ENCODE results near the gene ZXDA.
A peak's percentile ranks its signal among the peaks of the same experiment; 100 is the strongest.
"Not testable (repeated sequence)": the region's sequence is repeated elsewhere in the genome, so short reads cannot be mapped to it uniquely, and the experiment has no call there.

ZXDA gene, protein sequence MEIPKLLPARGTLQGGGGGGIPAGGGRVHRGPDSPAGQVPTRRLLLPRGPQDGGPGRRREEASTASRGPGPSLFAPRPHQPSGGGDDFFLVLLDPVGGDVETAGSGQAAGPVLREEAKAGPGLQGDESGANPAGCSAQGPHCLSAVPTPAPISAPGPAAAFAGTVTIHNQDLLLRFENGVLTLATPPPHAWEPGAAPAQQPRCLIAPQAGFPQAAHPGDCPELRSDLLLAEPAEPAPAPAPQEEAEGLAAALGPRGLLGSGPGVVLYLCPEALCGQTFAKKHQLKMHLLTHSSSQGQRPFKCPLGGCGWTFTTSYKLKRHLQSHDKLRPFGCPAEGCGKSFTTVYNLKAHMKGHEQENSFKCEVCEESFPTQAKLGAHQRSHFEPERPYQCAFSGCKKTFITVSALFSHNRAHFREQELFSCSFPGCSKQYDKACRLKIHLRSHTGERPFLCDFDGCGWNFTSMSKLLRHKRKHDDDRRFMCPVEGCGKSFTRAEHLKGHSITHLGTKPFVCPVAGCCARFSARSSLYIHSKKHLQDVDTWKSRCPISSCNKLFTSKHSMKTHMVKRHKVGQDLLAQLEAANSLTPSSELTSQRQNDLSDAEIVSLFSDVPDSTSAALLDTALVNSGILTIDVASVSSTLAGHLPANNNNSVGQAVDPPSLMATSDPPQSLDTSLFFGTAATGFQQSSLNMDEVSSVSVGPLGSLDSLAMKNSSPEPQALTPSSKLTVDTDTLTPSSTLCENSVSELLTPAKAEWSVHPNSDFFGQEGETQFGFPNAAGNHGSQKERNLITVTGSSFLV

DNA sequence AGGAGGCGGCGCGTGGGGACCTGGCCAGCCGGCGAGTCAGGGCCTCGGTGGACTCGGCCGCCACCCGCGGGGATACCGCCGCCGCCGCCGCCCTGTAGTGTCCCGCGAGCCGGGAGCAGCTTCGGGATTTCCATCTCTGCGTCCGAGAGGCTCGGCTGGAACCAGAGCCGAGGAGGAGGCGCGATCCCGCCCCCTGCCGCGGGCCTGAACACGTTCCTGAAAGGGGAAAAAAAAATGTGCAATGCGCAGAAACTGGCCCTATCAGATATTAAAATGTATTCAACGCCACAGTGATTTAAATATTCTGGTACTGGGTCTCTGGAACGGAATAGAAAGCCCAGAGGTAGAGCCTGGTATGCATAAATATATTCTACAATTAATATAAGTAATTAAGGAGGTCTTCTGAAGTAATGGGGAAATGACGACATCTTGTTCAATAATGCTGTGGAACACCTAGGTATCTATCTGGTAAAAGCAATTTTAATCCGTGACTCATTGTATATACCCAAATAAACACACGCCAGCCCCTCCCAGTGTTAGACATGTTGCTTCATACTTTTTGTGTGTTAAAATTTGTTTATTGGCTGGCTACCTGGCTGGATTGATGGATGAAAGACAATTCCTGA lies at the start of gene ZXDA:
Gene ZXDA, minus strand, starts transcription at position 172 of the 626 bp plus-strand sequence. Its CDS starts 38 bp downstream, at position 134.
- not testable (repeated sequence) for DNase-seq

DNA sequence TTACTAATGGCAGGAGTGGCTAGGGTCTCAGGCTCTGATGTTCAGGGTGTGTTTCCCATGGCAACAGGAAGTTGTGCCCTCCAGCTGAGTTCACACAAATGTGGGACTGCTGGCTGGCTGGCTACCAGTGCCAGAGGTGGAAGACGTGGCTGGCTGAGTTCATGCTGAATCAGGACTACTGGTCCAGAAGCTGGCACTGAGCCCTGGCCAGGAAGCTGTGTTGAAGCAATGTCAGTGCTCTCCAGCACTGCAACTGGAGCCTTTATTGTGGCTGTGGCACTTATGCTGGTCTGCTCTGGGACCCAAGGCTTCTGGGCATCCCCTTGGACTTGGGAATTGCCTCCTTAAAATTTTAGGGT lies 42.0 kb upstream of the ZXDA start:
- no peak for DNase-seq

DNA sequence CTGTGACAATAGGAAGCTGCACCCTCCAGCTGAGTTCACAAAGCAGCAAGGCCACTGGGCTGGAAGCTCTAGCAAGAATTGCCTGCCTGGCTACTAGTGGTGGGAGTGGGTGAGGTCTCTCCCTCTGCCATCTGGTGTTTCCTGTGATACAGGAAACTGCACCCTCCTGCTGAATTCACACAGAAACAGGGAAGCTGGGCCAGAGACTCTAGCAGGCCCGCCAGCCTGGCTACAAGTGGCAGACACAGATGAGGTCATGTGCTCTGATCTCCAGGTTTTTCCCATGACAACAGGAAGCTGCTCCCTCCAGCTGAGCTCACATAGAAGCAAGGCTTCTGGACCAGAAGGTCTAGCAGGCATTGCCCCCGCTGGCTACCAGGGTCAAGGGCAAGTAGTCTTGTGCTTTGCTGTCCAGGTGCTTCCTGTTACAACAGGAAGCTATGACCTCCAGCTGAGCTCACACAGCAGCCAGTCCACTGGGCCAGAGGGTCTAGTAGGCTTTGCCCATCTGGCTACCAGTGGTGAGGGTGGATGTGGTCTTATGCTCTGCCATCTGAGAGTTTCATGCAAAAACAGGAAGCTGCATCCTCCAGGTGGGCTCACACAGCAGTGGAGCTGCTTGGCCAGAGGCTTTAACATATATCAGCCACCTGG lies 41.5 kb upstream of the ZXDA start:
- DNase-seq = no peak

DNA sequence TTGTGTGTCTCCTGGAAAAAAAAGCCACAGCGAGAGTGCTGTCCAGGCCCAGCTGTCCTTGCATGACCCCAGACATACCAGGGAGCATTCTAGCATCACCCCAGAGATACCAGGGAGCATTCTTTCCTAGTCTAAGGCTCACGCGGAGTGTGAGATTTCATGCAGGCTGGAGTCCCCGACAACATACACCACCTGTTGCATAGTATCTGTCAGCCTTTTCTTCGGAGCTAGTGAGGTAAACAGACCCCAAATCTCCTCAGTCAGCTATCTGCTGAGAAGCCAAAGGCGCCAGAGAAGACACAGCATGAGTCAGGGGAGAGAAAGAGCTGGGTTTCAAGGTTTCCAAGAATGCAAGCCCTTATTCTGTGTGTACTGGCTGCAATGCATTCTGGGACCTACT lies 23.1 kb upstream of the ZXDA start:
- DNase-seq = no peak

DNA sequence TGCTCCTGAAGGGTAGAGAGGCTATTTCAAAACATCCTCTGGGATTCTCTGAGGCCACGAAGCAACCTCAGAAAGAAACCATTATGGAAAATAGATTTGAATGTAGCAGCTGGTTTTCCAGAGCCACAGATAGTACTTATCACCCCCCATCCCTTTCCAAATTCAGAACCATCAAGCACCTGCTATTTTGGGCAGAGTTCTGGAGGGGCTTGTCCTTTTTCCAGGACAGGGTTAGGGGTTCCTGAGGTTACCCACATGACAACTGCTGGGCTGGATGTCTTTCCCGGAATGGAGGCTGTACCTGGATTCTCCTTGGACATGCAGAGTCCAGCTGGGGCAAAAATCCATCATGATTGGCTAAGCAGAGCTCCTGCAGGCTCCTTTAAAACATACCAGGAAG lies 22.0 kb upstream of the ZXDA start:
- no peak for DNase-seq

DNA sequence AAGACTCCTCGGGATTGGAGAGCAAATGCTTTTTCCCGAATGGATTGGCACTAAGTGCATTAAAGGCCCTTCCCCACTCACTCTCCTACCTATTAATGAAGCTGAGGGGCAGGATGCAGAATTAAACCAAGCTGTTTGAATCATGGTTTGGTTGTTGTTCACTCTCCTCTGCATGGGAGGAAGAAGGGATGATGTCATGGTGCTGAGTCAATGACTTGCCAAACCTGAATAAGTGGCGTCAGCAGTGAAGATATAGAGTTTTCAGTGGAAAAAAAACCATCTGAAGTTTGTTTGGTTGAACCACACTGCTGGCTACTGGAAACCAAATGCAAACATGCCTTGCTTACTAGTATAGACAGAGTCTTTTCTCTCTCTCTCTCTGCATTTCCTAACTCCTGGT lies 19.8 kb upstream of the ZXDA start:
- DNase-seq = no peak

DNA sequence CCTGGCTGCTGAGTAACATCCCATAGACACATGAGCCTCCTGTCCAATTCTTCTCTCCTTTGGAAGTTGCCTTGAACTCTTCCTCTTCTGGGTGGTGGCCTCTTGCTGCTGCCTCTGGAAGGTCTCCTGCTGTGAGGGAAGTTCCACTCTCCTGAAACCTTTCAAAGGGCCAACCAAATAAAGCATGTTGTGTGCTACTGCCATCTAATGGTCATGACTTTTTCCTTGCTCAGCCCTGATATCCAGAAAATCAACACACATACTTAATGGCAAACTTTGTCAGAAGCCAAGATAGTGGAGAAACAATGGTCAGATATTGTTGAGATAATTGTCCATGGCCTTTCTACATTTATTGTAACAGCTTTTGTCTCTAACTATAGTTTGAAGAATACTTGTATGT lies 19.1 kb upstream of the ZXDA start:
- peak; percentile 67 for DNase-seq

DNA sequence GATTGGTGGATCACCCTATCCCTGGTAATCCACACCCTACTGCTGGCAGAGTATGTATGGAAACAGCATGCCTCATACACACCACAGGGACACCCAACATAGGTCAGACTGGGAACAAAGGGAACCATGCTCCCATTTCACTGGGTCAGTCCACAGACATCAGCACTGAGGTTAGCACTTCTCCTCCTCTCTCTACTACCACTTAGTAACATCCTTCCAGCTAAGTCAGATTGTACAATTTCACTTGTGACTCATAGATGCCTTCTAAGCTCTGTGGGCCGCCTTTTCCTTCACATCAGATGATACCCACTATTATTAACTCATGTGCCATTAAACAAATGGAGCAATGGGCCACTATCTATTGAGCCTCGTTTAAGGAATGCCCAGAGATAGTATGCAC lies 15.5 kb upstream of the ZXDA start:
- no peak for DNase-seq

DNA sequence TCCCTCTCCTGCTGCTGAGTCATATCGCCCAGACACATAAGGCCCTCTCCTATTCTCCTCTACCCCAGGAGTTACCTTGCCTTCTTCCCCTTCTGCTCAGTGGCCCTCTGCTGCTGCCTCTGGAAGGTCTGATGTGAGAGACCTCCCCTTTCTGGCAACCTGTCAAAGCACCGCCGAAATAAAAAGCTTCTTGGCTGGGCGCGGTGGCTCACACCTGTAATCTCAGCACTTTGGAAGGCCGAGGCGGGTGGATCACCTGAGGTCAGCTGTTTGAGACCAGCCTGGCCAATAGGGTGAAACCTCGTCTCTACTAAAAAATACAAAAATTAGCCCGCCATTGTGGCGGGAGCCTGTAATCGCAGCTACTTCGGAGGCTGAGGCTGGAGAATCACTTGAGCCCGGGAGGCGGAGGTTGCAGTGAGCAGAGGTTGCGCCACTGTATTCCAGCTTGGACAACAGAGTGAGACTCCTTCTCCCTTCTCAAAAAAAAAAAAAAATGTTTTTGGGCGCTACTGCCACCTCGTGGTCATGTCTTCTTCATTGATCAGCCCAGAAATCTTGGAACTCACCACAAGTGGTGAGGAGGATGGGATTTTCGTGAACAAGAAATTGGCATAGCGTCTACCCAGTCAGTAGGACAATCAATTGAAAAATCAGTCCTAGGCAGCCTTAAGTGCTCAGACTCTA lies 8.6 kb upstream of the ZXDA start:
- peak; percentile 39 for DNase-seq

DNA sequence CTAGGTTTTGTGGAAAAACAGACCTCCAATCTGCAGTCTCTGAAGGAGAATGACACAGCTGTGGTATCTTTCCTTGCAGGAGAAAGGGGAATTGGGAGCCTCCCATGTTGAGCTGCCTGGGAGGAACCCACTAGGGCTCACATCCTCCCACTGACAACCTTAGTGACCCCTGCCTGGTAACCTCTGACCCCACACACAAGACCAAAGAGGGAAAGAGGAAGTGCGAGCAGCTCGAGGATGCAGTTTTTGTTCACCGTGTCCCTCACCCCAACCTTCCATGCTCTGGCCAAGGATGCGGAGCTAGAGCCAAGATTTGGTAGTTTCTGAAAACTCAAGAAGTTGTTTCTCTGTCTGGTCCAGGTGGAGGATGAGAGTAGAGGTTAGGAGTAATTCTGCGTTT lies 5.4 kb upstream of the ZXDA start:
- DNase-seq = no peak

DNA sequence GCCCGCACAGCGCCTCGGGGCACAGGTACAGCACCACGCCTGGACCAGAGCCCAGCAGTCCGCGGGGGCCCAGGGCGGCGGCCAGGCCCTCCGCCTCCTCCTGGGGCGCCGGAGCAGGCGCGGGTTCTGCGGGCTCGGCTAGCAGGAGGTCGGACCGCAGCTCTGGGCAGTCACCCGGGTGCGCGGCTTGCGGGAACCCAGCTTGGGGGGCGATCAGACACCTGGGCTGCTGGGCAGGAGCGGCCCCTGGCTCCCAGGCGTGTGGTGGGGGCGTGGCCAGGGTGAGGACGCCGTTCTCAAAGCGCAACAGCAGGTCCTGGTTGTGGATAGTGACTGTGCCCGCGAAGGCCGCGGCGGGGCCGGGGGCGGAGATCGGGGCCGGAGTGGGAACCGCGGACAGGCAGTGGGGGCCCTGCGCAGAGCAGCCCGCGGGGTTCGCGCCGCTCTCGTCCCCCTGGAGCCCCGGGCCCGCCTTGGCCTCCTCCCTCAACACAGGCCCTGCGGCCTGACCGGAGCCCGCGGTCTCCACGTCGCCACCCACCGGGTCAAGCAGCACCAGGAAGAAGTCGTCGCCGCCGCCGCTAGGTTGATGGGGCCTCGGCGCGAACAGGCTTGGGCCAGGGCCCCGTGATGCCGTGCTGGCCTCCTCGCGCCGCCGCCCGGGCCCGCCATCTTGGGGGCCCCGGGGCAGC lies 517 bp downstream of the ZXDA start:
- not testable (repeated sequence) for DNase-seq

DNA sequence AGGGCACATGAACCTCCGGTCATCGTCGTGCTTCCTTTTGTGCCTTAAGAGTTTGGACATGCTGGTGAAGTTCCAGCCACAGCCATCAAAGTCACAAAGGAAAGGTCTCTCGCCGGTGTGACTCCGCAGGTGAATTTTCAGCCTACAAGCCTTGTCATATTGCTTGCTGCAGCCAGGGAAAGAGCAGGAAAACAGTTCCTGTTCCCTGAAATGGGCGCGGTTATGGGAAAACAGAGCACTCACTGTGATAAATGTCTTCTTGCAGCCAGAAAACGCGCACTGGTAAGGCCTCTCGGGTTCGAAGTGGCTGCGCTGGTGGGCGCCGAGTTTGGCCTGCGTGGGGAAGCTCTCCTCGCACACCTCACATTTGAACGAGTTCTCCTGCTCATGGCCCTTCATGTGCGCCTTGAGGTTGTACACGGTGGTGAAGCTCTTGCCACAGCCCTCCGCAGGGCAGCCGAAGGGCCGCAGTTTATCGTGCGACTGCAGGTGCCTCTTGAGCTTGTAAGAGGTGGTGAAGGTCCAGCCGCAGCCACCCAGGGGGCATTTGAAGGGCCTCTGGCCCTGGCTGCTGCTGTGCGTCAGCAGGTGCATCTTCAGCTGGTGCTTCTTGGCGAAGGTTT lies 1.2 kb downstream of the ZXDA start:
- DNase-seq = not testable (repeated sequence)

DNA sequence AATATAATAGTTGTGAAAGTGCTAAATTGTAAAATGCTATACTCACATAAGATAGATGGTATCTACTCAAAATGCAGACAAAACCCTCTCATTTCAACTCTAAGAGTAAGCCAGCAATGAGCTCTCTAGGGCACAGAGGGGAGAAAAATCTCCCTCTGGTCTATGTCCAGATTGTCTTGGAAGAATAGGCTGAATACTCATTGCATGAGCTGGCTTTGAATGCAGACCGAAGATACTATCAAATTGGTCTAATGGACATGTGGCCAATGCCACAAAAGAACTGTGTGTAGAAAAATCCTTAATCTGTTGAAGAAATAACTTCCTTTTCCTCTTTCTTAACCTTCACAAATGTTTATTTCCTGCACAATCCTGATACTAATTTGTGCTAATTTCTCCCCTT lies 3.5 kb downstream of the ZXDA start:
- DNase-seq = no peak

DNA sequence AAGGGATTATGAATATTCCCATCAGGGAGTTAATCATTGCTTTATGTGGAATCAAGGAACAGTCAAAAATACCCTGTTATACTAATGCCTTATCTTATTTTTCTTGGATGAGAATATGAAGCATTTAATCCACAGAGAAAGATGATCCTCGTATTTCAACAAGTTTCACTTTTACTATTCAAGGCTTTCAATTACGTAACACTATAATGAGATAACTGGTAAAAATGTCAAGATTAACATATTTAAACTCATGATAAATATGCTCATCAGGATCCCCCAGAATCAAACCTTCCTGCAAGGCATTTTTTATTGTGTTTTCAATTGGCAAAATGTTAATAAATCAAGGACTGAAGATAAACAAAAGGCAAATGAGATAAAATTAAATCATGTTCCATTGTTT lies 5.1 kb downstream of the ZXDA start:
- no peak for DNase-seq

DNA sequence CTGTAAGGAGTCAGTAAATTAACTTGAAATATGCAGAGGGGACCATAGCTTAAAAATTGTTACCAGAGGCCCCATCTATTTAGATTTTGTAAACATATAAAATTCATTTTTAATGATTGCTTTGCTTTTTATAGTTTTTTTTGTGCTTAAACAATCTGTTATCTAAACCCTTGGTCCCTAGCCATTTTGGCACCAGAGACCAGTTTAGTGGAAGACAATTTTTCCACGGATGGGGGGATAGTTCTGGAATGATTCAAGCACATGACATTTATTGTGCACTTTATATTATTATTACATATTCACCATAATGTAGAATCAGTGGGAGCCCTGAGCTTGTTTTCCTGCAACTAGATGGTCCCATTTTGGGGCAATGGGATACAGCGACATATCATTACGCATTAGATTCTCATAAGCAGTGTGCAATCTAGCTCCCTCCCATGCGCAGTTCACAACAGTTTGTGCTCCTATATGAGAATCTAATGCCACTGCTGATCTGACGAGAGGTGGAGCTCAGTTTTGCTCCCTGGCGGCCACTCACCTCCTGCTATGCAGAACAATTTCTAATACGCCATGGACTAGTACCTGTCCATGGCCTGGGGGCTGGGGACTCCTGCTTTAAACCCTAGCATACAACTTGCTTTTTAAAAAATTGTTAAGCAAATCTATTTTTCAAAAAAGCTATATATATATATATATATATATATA lies 5.9 kb downstream of the ZXDA start:
- DNase-seq = no peak

DNA sequence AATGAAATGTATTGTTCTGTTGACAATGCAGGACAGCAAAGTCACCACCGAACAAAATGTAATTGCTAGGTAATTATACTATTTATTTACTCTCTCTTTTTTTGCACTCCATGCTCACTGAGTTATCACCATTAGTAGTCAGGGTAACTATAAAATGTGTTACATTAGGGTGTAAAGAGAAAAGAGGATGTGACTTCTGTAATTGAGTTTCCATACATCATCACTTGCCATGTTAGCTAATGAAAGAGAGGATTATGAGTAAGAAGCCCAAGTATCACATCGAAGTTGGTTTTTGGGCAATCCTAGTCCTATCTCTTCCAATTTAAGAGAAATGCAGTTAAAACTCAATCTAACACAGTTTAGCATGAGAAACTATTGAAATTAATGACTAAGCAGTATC lies 7.6 kb downstream of the ZXDA start:
- DNase-seq = no peak

DNA sequence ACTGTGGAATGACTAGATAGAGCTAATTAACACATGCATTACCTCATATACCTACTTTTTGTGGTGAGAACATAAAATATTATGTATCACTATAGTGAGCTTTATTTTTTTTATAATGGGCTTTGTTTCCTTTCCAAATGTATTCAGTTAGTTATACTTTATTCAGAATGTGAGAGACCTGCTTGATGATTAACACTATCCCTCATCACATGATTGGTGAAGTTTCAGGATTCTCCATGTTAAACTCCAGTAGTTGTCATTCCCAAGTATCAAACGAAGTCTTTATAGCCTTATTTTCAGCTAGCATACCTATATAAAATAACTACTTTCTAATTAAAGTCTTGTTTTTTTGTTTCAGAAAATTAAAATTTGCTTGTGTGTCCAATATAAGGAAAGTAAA lies 8.8 kb downstream of the ZXDA start:
- DNase-seq = no peak

DNA sequence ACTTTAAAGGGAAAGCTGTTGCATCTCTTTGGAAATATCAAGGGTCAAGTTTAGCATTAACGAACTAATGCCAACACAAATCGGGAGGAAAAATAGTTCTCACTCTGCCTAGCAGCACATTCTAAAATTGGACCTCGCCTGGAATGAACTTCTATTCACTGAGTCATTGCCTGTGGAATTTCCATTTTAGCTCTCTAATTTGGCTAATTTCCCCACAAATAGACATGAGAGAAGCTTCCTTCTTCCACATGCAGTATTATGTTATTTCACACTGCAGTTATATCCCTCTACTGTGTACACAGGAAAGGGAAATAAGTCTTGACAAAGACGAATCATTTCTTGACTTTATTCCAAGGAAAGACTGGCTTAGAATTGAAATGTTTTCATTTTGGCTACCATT lies 9.3 kb downstream of the ZXDA start:
- DNase-seq = no peak

DNA sequence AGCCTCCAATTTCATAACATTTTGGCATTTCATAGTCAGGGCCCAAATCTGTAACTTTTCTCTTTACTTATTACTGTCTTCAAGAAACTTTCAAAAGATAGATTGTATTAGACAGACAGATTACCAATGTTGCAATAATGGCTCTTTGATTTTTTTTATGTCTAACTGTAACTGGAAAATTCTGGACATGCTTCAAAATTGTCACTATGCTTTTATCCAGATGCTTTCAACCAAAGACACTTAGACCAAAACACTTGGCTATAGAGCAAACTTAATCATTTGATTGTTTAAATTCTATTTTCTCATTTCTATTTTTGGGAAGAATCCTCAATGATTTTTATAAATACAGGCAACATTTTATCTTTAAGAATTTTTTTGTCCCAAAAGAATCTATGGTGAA lies 10.4 kb downstream of the ZXDA start:
- DNase-seq = no peak

DNA sequence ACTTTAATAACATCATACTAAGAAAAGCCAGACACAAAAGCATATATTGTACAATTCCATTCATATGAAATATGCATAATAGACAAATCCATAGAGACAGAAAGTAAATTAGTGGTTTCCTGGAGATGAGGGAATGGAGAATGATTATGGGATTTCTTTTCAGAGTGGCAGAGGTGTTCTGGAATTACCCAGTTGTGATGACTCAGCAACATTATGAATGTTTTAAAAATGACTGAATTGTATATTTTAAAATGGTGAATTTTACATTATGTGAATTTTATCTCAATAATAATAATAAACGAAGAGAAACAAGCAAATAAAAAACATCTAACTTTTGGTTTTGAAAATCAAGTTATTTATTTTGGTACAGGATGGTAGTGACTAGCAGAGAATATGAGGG lies 11.2 kb downstream of the ZXDA start:
- no peak for DNase-seq

DNA sequence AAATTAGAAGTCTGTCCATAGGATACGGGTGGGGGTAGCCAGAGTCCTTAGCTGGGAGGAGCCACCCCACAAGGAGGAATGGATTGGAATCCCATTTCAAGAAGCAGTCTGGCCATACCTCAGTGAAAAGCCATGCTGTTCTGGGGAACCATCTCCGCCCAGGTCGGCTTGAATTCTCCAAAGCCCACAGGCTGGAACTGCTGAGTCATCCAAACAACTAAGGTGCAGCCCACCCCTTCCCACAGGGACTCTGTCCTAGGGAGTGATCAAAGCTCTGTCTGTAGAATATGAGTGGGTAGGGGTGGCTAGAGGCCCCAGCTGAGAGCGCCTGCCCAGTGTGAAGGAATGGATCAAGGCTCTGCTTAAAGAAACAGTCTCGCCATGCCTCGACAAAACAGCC lies 38.8 kb downstream of the ZXDA start:
- no peak for DNase-seq

Data from SHP77 treated with DMSO at 0.1 percent for 48 hours (cell line).